IMR-90 (cell line): ENCODE results near the gene HAGHL. TPM values are rescaled to one million over a fixed set of nuclear protein-coding genes. Genes with fewer than 3 reads are reported as not detected.
A peak's percentile ranks its signal among the peaks of the same experiment; 100 is the strongest.

Experiments used
- ATAC-seq: fragments of 200-7000 bp; cut with Tn5 transposase; 2 replicates; pipeline ENCODE4 v1.9.1; 2020; ENCODE audit warnings: low read depth, mild to moderate bottlenecking, moderate library complexity
- BruUV-seq: library from RNA; stranded (reverse); fragments of 400-500 nt; replicated peaks from 2 replicates; lab custom pipeline; 2021; lab: Mats Ljungman, UMichigan
- CTCF ChIA-PET: fragments of 300-600 bp; formaldehyde crosslinking; extraction: SDS; loops from one replicate; lab custom pipeline; 2021; ENCODE audit warnings: antibody characterized with exemption; lab: Yijun Ruan, JAX
- POLR2A ChIA-PET: fragments of 300-600 bp; sonication (Branson Sonifier 250); formaldehyde crosslinking; loops from one replicate; lab custom pipeline; 2022; ENCODE audit warnings: antibody characterized with exemption; ENCODE audit not compliant: unreplicated experiment; lab: Charles Lee
- DNase-seq: peaks from one replicate; pipeline ENCODE4 v3.0.0; 2013
- H2AFZ ChIP-seq: replicated peaks from 2 replicates; pipeline ENCODE3; 2013; ENCODE audit warnings: low read length, mild to moderate bottlenecking; ENCODE audit not compliant: poor library complexity
- H2AK5ac ChIP-seq: 2 replicates; pipeline ENCODE4 v1.6.1; 2013; ENCODE audit warnings: low read depth, low read length, inconsistent platforms
- H2AK9ac ChIP-seq: replicated peaks from 2 replicates; pipeline ENCODE3; 2013; ENCODE audit warnings: mild to moderate bottlenecking, low read depth, low read length, moderate library complexity; ENCODE audit not compliant: poor library complexity
- H2BK120ac ChIP-seq: 2 replicates; pipeline ENCODE4 v1.6.1; 2013; ENCODE audit warnings: low read depth, low read length, inconsistent platforms
- H2BK15ac ChIP-seq: 3 replicates; pipeline ENCODE4 v1.6.1; 2013; ENCODE audit warnings: low read depth, low read length, inconsistent platforms
- H2BK20ac ChIP-seq: 2 replicates; pipeline ENCODE4 v1.6.1; 2013; ENCODE audit warnings: low read depth, mild to moderate bottlenecking, inconsistent platforms, low read length, moderate library complexity
- H2BK5ac ChIP-seq: 2 replicates; pipeline ENCODE4 v1.6.1; 2013; ENCODE audit warnings: mild to moderate bottlenecking, low read depth, low read length, inconsistent platforms; ENCODE audit not compliant: poor library complexity, severe bottlenecking
- H3K14ac ChIP-seq: replicated peaks from 2 replicates; pipeline ENCODE4 v1.6.1; 2013; ENCODE audit warnings: low read depth, low read length, inconsistent platforms
- H3K18ac ChIP-seq: 2 replicates; pipeline ENCODE4 v1.6.1; 2013; ENCODE audit warnings: low read depth, low read length, control low read depth
- H3K23ac ChIP-seq: 2 replicates; pipeline ENCODE4 v1.6.1; 2013; ENCODE audit warnings: low read depth, low read length, inconsistent platforms
- H3K27ac ChIP-seq: 2 replicates; pipeline ENCODE4 v1.5.1; 2013; ENCODE audit warnings: mild to moderate bottlenecking, control low read depth, low read length; ENCODE audit not compliant: insufficient read depth
- H3K27me3 ChIP-seq: 2 replicates; pipeline ENCODE4 v1.6.1; 2013; ENCODE audit warnings: low read length; ENCODE audit not compliant: control insufficient read depth, insufficient read depth
- H3K36me3 ChIP-seq: 2 replicates; pipeline ENCODE4 v1.6.1; 2013; ENCODE audit warnings: low read length, mixed read lengths; ENCODE audit not compliant: control insufficient read depth, insufficient read depth
- H3K4ac ChIP-seq: 2 replicates; pipeline ENCODE4 v1.6.1; 2013; ENCODE audit warnings: low read depth, low read length, inconsistent platforms
- H3K4me1 ChIP-seq: 2 replicates; pipeline ENCODE4 v1.6.1; 2013; ENCODE audit warnings: low read length, mixed read lengths; ENCODE audit not compliant: control insufficient read depth, insufficient read depth
- H3K4me2 ChIP-seq: 2 replicates; pipeline ENCODE4 v1.6.1; 2013; ENCODE audit warnings: low read depth, mild to moderate bottlenecking, control low read depth, low read length, moderate library complexity
- H3K4me3 ChIP-seq: 2 replicates; pipeline ENCODE4 v1.5.1; 2013; ENCODE audit warnings: low read depth, mild to moderate bottlenecking, control low read depth, low read length, moderate library complexity; ENCODE audit not compliant: insufficient read depth
- H3K56ac ChIP-seq: 2 replicates; pipeline ENCODE4 v1.6.1; 2013; ENCODE audit warnings: low read length, inconsistent platforms; ENCODE audit not compliant: insufficient read depth; ENCODE audit errors: extremely low read depth
- H3K79me1 ChIP-seq, 2 experiments: 2 replicates each; pipeline ENCODE4 v1.6.1; 2013; ENCODE audit warnings: low read length in 2 of 2, inconsistent platforms in 1 of 2, low read depth in 1 of 2
- H3K9ac ChIP-seq: 2 replicates; pipeline ENCODE4 v1.6.1; 2013; ENCODE audit warnings: low read depth, low read length, control low read depth
- H3K9me1 ChIP-seq: 2 replicates; pipeline ENCODE4 v1.6.1; 2013; ENCODE audit warnings: low read length, inconsistent platforms; ENCODE audit not compliant: insufficient read depth
- H3K9me3 ChIP-seq: 2 replicates; pipeline ENCODE4 v1.6.1; 2013; ENCODE audit warnings: low read length; ENCODE audit not compliant: control insufficient read depth, insufficient read depth
- H4K20me1 ChIP-seq: 2 replicates; pipeline ENCODE4 v1.6.1; 2013; ENCODE audit warnings: low read length, inconsistent platforms; ENCODE audit not compliant: insufficient read depth
- H4K5ac ChIP-seq: 2 replicates; pipeline ENCODE4 v1.6.1; 2013; ENCODE audit warnings: mild to moderate bottlenecking, low read depth, low read length, control low read depth
- H4K8ac ChIP-seq, 2 experiments: 2 replicates each; pipeline ENCODE4 v1.6.1; 2013; ENCODE audit warnings: low read depth in 2 of 2, low read length in 2 of 2, control low read depth in 1 of 2, inconsistent platforms in 1 of 2
- H4K91ac ChIP-seq: 2 replicates; pipeline ENCODE4 v1.6.1; 2013; ENCODE audit warnings: low read depth, low read length, inconsistent platforms; ENCODE audit not compliant: insufficient read depth
- BHLHE40 ChIP-seq: fragments of 150-350 bp; IDR thresholded peaks from 2 replicates; pipeline ENCODE4 v1.6.1; 2016; ENCODE audit warnings: mild to moderate bottlenecking, low read depth, low read length
- CEBPB ChIP-seq: IDR thresholded peaks from 2 replicates; pipeline ENCODE4 v1.6.1; 2012; ENCODE audit warnings: low read depth, low read length, improper control_type of control experiment
- FOS ChIP-seq: fragments of 150-350 bp; IDR thresholded peaks from 2 replicates; pipeline ENCODE4 v1.6.1; 2016; ENCODE audit warnings: low read depth, low read length
- MAFK ChIP-seq: IDR thresholded peaks from 2 replicates; pipeline ENCODE4 v1.6.1; 2012; ENCODE audit warnings: low read depth, low read length, improper control_type of control experiment
- MXI1 ChIP-seq: IDR thresholded peaks from 2 replicates; pipeline ENCODE4 v1.6.1; 2012; ENCODE audit warnings: low read depth, mild to moderate bottlenecking, low read length, moderate library complexity, borderline replicate concordance
- NFE2L2 ChIP-seq: fragments of 150-350 bp; IDR thresholded peaks from 2 replicates; pipeline ENCODE4 v1.6.1; 2016; ENCODE audit warnings: low read depth, mild to moderate bottlenecking, low read length
- POLR2A ChIP-seq: IDR thresholded peaks from 2 replicates; pipeline ENCODE4 v1.6.1; 2012; ENCODE audit warnings: mild to moderate bottlenecking, low read depth, low read length
- RCOR1 ChIP-seq: IDR thresholded peaks from 2 replicates; pipeline ENCODE4 v1.6.1; 2012; ENCODE audit warnings: mild to moderate bottlenecking, low read length, improper control_type of control experiment; ENCODE audit not compliant: insufficient replicate concordance
- WGBS, 2 experiments: methylation state at CpG; one replicate each; pipeline versions ENCODE4 v1.1.5 to v1.1.7; 2013; ENCODE audit warnings: missing lambda C conversion rate in 2 of 2; ENCODE audit not compliant: insufficient read length in 1 of 2; ENCODE audit errors: extremely low coverage in 2 of 2; 5-methylcytosine and 5-hydroxymethylcytosine counted together
- dilution Hi-C: fragments of 300-500 bp; cut with HindIII; formaldehyde crosslinking; loops from one replicate; pipeline ENCODE4 v1.14.3; 2018; ENCODE audit warnings: low sequenced_read_pairs; ENCODE audit not compliant: unreplicated experiment
- in situ Hi-C: fragments of 300-500 bp; cut with MboI; formaldehyde crosslinking; loops from 3 replicates; pipeline ENCODE4 v1.14.3; 2019; ENCODE audit warnings: low sequenced_read_pairs, inconsistent platforms, mixed read lengths
- intact Hi-C: fragments of 100-400 bp; cut with micrococcal nuclease; formaldehyde crosslinking; loops from 2 replicates; pipeline ENCODE4 v1.10.0; 2022
- polyA plus RNA-seq, 3 experiments: library from polyadenylated mRNA; depleted of rRNA; stranded (reverse); fragments of >200 nt; gene quantifications; 2 replicates each; pipeline ENCODE4 v1.2.3, GENCODE V29; 2012; ENCODE audit warnings: low replicate concordance in 1 of 3
- total RNA-seq: library from RNA; depleted of rRNA; stranded (reverse); fragments of >200 nt; gene quantifications from 2 replicates; pipeline ENCODE4 v1.2.3, GENCODE V29; 2012
- TF ChIP-seq, protein P1 (sequence below): fragments of 150-350 bp; IDR thresholded peaks from 2 replicates; pipeline ENCODE4 v1.6.1; 2016; ENCODE audit warnings: low read depth, mild to moderate bottlenecking, low read length, moderate library complexity, borderline replicate concordance

HAGHL gene
- total and polyA plus RNA-seq, 2 of the 4 experiments (the other 2 are of a cell fraction), result 3.0 to 12.5 TPM

DNA sequence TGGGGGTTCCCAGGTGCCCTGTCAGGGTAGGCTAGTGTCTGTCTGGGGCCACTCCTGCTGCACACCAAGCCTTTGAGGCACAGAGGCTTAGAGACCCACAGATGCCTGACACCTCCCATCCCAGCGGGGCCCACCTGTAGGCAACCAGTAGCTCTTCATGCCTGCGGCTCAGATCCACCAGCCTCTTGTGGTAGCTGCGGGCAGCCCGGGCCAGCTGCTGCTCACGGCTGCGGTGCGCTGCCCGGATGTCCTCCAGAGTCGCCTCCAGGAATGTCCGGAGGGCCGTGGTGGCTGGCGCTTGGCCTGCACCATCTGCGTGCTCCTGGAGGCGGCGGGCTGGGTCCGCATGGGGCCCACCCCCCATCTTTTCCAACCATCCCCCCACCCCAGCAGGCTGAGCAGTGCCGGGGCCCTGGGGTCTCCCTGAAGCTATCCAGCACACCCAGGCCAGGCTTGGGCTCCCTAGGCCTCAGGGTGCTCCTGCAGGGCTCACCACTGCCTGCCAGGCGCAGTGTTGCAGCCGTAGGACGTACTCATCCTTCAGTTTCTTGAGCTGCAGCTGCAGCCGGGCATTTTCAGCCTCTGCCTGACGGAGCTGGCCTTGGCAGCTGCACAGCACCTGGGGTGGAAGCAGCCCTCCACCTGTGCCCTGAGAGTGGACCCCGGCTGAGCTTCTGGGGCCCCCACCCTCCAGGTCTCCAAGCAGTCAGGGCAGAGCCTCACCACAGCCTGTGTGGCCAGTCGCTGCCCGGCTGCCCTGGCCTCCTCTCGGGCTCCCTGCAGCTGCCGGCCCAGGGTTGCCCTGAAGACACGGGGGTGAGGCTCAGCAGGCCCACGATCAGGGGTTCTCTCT is 2.5 kb upstream of the HAGHL start (continued):
- TF ChIP-seq, protein P1, sequence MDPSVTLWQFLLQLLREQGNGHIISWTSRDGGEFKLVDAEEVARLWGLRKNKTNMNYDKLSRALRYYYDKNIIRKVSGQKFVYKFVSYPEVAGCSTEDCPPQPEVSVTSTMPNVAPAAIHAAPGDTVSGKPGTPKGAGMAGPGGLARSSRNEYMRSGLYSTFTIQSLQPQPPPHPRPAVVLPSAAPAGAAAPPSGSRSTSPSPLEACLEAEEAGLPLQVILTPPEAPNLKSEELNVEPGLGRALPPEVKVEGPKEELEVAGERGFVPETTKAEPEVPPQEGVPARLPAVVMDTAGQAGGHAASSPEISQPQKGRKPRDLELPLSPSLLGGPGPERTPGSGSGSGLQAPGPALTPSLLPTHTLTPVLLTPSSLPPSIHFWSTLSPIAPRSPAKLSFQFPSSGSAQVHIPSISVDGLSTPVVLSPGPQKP, result no peak
- TF ChIP-seq CEBPB, result no peak

DNA sequence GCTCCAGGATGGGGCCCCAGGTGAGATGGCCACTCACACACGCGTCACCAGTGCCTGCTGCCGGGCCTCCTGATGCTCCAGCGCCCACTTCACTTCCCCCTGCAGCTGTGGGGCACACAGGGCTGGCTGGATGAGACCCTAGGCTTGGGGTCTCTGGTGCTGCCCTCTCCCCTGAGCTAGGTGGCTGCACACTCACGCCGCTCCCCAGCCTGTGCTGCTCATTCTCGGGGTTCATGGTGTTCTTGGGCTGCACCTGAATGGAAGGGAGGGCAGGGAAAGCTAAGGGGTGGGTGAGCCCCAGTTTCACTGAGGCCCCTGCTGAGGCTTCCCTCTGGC is 1.9 kb upstream of the HAGHL start:
- POLR2A ChIA-PET, result no interaction called here
- no TSS peak for BruUV-seq

More for the DNA sequence above, 1.9 kb upstream of the HAGHL start:
- Histone ChIP-seq H3K23ac (no peak overlapping the region), H3K36me3 (peaks cover 1% of the 10 kb centered on the region; the same call in 1 of the 2 replicates), H4K91ac (no peak overlapping the region), H2BK5ac (no peak overlapping the region), H3K4ac (no peak overlapping the region), H4K5ac (no peak overlapping the region), H2AK9ac (no peak overlapping the region), H3K4me3 (no peak overlapping the region), H3K14ac (no peak overlapping the region), H2AFZ (peak overlapping the region; percentile 11), H3K4me1 (peaks cover 14% of the 10 kb centered on the region), H4K8ac (no peak overlapping the region), H3K9ac (no peak overlapping the region), H3K9me1 (peaks cover 2% of the 10 kb centered on the region; the same call in 1 of the 2 replicates), H3K9me3 (no peaks in the 10 kb centered on the region), H3K56ac (no peak overlapping the region), H3K18ac (no peak overlapping the region), H3K27ac (no peak overlapping the region), H3K4me2 (no peak overlapping the region), H2BK20ac (no peak overlapping the region), H2AK5ac (no peak overlapping the region), H3K79me1 (peaks cover 0 to 5% of the 10 kb centered on the region in 2 experiments; a peak in 1 of 4 replicates), H3K27me3 (no peaks in the 10 kb centered on the region), H2BK120ac (no peak overlapping the region), H2BK15ac (no peak overlapping the region), H4K20me1 (peaks cover 4% of the 10 kb centered on the region)
- TF ChIP-seq, protein P1, result no peak
- no peak for TF ChIP-seq NFE2L2
- no peak for TF ChIP-seq FOS
- TF ChIP-seq MXI1, result no peak
- TF ChIP-seq BHLHE40, result no peak
- no peak for TF ChIP-seq MAFK
- no peak for TF ChIP-seq RCOR1
- no peak for TF ChIP-seq POLR2A
- intact Hi-C loops, result loop anchor here (5.0 kb wide), 1 partner anchor 62 kb away; the partner anchor contains the start of genes CHTF18 and RPUSD1
- CTCF ChIA-PET, result no interaction called here
- ATAC-seq (no peak), DNase-seq (no peak)
- dilution Hi-C loops, result no loop called here
- whole genome bisulfite sequencing, 2 experiments, result no CpG with 5 or more reads among the region's 7 CpGs
- in situ Hi-C loops, result no loop called here
